NOMO-1 treated with DMSO at 0.1 percent for 48 hours (cell line): Measurements from ENCODE around the gene LBR.
"Not testable (repeated sequence)": the region's sequence is repeated elsewhere in the genome, so short reads cannot be mapped to it uniquely, and the experiment has no call there.

Source experiments
- DNase-seq: peaks from one replicate; lab custom pipeline; 2025; ENCODE audit not compliant: unreplicated experiment; lab: John Stamatoyannopoulos, UW

The LBR gene

DNA sequence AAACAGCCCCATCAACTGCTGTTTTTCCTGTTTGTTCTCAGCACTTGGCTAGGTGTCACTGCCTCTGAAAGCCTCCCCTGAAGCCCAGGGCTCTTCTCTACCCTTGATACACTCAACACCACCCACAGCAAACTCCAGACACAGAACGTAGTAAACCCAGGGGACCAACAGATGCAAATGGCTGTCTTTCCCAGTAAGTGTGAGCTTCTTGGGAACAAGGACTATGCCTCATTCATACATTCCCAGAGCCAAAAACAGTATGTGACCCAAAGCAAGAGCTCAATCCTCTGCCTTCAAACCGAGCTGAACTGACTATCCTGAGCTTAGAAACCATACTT is 4.4 kb downstream of the LBR start:
- DNase-seq: no peak

DNA sequence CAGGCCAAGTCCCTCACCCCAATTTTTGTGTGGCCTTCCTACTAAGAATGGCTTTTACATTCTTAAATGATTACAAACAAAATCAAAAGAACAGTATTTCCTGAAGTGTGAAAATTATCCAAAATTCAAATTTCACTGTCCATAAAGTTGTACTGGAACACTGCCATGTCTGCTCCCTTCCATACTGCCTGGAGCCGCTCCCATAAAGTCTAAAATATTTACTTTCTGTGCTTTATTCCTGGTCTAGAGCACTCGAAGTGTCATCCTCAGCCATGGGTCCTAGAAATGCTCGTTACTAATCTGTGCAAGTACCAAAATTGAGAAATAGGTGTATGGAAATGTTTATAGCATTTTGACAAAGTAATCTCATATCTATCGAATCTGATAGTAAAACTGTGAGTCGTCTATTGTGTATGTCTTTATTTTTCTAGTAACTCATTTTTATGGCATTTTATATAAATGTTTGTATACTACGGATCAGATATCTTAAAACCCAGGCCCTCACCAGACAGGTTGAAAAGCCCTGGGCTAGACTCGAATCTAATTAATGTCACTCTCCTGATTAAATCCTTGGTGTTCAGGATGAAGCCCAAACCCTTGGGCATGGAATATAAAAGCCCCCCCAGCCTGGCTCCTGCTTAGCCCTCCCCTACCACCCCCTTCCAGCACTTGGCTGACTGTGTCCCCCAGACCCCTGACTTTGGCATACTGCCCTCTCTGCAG is 4.9 kb downstream of the LBR start:
- DNase-seq: no peak

DNA sequence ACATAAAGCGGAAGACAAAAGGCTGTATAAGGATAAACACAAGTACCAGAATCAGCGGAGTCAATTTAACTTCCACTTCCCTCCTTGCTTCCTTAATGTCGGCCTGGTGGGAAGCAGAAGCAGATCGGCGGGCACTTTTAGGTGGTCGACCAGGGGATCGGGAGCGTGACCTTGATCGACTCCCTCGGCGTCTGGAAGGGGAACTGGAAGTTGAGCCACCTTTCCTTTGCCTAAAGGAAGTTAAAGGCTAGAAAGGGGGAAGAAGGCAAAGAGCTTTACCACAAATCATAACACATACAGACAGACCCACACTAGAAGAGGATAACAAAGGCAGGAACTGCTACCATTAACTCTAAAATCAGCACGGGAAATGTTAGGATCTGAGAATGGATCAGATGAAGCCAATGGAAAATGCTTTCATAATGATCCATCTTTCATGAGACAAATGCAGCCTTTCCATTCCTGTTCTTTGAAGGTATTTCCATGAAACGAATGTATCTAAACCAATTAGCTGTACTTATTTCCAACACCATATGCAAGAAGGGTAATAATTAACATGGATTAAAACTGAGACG is 5.7 kb downstream of the LBR start:
- DNase-seq: peak; percentile 37

DNA sequence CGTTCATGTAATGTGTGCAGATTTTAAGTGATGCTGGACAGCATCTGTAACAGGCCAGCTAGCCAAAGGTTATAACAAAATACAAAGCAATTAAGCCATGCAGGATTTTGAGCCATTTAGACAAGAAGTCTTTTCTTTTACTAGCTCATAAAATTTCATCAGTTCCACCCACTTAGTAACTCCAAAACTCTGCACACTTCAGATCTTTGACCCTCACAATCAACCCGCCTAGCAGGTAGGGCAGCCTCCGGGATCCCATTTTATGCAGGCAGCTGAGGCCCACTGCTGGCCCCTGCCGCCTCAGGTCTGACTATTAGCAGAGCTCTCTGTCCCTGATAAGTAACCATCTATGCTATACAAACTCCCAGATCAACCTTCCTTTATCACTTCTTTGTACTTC is 9.2 kb downstream of the LBR start:
- DNase-seq: no peak

DNA sequence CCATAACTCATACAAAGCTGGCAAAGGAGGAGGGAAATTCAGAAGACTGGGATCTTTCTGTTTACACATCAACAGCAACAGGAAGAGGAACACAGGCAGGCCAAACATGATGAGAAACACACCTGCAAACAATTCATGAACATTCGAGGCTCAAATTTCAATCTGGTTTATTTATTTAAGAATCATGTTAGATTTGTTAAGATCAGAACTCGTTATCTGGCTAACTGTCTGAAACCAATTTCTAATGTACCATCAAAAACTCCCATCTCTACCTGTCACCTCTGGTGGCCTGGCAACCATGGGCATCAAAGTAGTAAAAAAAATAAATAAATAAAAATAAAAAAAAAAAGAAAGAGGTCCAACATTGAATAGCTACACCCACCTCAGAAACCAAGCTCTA is 9.8 kb downstream of the LBR start:
- no peak for DNase-seq

DNA sequence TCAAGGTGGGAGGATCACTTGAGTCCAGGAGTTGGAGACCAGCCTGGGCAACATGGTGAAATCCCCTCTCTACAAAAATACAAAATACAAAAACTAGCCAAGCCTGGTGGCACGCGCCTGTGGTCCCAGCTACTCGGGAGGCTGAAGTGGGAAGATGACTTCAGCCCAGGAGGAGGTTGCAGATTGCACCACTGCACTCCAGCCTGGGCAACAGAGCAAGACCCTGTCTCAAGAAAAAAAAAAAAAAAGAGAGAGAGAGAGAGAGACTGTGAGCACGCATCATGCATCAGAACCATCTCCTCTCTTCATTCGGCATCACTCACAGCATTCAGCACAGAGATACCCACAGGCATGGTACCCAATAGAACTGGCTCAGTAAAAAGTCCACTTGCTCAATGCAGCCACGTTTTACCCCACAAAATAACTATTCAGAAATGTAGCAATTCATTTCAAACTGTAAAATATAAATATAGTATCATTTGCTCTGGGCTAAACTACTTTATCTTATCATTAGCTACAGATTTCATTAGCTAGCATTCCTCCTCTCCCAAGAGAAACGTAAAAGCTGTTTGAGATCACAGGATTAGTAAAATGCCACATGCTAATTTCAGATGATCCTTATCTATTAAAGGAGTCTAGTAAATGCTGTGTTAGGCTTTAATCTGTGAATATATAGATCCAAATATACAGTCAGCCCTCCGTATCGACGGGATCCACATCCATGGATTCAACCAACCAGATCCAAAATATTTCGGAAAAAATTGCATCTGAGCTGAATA is 11.7 kb downstream of the LBR start:
- no peak for DNase-seq

DNA sequence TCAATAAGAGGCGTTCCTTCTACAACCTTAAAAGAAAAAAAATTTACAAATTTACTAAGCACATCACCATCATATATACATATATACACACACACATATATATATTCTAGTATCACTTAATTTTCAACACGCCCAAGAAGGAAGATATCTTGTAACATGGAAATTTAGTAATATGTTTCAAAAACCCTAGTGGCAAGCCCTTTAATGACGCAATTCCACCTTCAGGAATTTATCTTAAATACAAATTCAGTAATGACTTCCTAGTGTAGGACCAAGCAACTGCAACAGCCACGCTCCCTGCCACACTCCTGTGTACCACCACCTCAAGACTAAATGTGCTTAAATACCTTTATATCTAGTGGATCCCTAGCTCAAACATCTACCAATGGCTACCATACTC is 12.5 kb downstream of the LBR start:
- DNase-seq: no peak

DNA sequence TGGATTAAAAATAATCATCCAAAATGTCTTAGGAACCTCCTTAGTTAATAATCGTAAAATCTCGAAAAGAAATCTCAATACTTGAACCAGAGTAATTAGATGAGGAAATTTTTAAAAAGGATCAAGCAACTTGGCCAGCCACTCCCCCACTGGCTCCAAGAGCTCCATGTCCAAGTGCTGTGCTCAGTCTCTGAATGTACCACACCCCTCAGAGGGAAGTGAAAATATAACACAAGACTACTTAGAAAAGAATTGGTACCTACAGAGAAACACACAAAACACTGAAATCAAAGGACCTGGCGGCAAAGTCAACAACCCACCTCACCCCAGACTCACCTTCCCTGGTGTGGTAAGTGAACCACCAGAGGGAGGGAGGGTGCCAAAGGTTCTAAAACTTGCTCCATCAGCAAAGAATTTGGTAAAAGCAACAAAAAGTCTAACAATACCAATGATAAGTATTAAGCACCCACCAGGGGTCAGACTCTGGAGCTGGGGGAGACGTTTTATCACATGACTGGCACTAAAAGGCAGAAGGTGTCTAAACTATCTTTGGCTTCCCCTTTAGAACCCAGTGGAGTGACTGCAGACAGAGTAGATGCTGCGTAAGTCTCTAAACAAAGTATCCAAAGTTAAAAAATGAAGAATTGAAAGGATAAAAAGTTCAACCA is 14.0 kb downstream of the LBR start:
- no peak for DNase-seq

DNA sequence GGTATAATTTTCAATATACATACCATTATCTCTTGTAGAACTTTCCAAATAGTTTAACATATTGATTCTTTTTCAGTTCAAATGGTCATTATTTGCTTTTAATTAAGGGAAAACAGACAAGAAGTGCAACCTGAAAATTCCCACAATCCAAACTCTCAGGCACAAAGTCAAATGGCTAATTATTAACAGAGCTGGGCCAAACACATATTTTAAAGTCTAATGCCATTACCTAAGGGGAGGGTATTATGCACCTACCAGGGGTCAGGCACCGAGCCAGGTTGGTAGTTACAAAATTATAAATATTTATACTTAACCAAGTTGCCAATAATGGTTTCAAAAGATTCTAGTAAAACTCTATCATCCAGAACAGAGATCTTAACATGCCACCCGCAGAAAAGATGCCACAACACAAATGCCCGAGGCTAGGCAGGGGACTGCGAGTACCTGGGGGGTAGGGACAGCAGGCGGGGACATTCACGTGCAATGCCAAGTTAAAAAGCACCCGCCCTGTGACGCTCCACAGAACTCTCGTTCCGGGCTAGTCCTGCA is 15.0 kb downstream of the LBR start:
- DNase-seq: no peak

DNA sequence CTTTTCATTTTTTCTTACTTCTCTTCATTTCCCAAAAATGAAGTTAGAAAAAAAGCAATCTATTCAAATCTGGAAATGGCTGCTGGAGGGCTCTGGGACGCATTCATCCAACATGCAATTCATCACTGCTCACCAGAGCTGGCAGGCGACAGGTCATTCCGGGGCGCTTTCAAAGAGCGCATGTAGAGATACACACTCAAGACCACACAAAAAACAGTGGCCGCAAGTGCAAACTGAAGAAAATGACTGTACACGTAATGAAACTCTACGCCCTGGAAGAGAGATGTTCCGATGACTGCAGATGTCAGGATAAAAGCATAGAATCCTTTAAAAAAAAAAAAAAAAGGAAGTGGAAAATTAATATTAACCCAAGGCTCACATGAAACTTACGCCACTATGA is 15.5 kb downstream of the LBR start:
- DNase-seq: no peak

DNA sequence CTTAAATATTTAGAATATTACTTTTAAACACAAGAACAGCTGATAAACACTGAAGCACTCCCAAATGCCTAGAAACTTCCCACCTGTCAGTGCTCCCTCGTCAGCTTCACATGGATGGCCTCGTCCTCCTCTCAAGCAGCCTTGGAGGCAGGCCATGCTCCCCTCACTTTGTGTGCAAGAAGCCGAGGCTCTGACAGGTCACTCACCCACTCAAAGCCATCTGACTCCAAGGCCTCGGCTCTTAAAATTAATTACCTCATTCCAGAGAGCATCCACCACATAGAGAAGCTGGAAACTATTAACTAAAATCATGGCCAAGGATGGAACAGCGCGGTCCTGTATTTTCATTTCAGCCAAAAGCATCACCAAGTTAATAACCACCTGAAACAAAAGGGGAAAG is 17.8 kb downstream of the LBR start:
- DNase-seq: no peak

DNA sequence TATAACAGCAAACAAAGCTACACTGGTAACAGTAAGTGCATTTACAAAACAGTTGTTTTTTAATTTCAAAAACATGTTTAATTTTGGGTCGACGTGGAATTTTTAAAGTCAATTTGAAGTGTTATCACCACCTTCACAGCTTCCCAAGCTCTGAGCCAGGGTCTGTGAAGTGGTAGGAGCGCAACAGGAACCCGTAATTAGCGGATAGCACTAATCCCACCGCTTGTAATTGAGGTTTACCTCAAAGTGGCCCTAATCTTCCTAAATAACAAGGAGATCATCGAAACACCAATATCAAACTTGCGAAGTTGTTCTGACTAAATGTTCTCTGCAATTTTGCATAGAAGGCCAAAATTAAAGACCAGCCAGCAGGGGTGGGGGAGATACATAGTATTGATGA is 18.8 kb downstream of the LBR start:
- no peak for DNase-seq

DNA sequence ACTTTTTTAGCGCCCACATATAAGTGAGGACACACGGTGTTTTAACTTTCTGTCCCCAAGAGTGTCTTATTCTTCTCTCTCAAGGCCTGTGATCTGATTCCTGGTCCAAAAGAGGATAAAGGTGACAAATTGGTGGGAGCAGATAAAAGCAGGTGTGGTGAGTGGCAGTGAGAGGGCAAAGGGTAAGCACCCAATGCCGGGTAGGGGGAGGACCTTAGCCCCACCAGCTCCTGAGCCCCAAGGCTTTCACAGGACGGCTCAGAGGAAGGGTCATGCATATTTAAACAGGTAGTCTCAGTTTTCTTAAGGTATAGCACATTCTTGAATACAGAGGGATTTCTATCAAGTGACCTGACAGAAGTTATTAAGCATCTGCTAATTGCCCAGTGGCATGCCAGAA is 19.6 kb downstream of the LBR start:
- no peak for DNase-seq

DNA sequence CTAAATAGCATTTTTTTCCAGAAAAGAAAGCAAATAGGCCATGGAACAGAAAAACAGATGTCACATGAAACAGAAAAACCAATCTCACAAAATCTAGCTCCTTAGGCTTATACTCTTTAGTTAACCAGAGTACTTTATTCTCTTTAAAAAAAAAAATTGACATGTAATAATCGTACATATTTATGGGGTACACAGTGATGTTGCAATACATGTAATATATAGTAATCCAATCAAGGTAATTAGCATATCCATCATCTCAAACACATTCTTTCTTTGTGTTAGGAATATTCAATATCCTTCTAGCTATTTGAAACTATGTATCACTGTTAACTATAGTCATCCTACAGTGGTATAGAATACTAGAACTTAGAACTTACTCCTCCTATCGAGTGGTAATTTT is 20.1 kb downstream of the LBR start:
- DNase-seq: no peak

DNA sequence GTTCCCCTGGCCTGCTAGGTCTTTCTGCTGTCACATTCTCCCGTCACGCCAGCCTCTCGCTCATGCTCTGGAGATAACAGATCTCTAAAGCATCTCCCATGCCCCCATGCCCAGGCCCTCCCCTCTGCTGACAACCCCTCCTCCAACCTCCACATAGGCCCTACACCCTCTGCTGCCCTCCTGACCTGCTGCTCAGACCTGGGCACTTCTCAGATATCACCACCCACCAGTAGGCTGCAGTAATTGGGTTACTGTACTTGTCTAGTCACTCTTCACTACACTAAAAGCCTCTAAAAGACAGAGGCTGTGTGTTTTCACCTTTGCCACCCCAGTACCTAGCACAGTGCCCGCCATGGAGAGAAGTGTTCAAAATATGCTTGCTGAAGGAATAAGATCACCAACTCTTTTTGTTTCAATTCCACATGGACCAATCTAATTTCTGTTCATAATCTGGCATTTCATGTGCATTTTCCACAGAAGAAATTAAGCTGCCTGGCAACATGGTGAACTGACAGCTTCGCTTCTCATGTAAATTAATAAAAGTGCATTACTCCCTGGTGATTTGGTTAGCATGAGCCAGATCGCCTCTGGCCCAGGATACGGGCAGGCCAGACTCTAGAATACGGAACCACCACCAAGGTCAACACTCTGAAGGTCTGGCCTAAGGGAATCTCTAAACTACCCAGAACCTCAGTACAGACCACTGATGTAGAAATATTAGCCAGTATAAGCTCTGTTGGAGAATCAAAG is 20.7 kb downstream of the LBR start:
- DNase-seq: no peak

DNA sequence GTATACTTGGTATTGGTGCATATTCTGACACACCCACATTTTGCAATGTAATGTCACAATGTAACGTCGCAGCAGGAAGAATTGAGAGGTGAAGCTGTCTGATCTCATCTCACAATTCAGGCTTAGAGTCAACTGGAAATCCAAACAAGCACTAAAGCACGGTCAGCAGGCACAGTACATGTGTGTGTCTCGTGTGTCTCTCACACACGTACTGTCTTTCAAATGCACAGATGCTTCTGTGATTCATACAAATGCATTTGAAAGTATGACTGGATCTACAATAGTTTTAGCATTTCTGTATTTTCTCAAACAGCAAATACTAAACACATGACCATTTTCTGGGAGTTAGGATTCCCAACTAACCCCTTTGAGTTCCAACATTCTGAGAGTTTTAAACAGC is 26.9 kb downstream of the LBR start:
- DNase-seq: no peak

DNA sequence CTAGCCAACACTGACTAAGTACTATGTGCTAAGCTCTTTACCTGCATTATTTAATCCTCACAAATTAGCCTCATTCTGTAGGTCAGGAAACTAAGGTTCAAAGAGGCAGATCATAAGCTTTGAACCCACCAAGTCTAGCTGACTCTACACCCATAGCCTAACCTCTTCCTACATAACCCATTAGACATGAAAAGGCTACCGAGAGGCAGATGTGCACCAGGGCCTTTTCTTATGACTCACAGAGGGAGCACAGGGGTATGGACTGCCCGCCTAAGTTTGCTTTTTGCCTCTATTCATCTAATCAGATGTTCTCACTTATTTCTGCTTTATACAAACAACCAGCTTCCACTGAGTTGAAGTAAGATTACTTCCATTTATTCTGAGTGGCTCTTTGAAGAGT is 31.5 kb downstream of the LBR start:
- no peak for DNase-seq

DNA sequence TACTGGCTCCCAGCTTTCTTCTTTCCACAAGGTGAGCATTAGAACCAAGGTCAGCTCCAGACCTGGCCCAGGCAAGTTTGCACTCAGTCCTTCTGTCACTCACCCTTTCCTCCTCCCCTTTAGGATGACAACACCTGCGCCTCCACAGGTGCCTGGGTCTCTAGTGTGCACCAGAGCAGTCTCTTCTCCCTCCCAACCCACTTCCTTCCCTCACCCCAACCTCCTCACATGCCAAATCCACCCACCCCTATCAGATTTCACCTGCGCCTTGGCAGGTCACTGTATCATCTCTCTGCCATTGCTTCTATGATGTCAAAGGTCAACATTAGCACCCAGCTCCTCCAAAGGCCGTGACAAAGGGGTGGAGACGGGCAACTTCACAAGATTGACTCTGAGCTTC is 38.0 kb downstream of the LBR start:
- no peak for DNase-seq

DNA sequence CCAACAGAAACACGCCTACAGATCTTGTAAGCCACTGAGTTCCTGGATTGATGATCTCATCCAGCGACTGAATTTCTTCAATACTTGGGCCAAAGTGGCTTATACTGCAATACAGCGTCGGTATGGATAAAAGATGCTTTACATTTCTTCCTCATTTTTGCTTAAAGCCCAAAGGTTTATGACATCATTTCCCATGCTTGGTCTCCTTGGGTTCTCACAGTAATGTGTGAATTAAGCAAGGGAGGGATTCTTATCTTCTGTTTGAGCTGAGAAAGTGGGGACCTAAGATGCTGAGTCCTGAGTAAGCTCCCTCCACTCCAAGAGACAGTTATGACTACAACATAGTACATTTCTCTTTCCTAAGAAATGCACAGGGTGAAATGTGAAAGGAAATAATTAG is 39.5 kb downstream of the LBR start:
- DNase-seq: peak; percentile 11

DNA sequence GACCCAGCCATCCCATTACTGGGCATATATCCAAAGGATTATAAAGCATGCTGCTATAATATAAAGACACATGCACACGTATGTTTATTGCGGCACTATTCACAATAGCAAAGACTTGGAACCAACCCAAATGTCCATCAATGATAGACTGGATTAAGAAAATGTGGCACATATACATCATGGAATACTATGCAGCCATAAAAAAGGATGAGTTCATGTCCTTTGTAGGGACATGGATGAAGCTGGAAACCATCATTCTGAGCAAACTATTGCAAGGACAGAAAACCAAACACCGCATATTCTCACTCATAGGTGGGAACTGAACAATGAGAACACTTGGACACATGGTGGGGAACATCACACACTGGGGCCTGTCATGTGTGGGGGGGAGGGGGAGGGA is 41.0 kb downstream of the LBR start:
- DNase-seq: not testable (repeated sequence)

DNA sequence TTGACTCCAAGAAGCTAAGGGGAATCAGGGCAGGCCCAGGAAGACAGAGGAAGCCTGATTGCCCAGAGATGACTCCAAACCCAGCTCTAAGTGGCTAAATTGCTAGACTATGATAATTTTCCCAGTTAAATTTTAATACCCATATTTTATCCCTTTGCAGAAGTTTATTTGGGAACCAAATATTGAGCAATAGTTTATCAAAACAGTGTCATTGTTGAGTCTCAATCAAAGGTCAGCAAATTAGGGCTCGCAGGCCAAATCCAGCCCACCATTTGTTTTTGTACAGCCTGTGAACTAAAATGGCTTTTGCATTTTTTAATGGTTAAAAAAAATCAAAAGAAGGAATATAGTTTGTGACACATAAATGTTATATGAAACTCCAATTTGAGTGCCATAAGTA is 47.1 kb downstream of the LBR start:
- DNase-seq: no peak
